ENCODE measurements around the gene PSMA7. TPM values are rescaled to one million over a fixed set of nuclear protein-coding genes. Genes with fewer than 3 reads are reported as not detected.
"Not testable (repeated sequence)": the region's sequence is repeated elsewhere in the genome, so short reads cannot be mapped to it uniquely, and the experiment has no call there.

The PSMA7 gene
- total RNA-seq, 2 donors from 2014 or later, result 174 to 210 TPM

GRCh38 chr20:62115800-62116407 lies 27.3 kb downstream of the PSMA7 start:
- DNase-seq; intact Hi-C loops (cut with DNase I): not testable (repeated sequence)

GRCh38 chr20:62114894-62115293 lies 28.3 kb downstream of the PSMA7 start:
- no peak for ATAC-seq
- intact Hi-C loops (cut with DNase I), result no loop called here
- no peak for DNase-seq

More at GRCh38 chr20:62115800-62116407, 27.3 kb downstream of the PSMA7 start:
- ATAC-seq, result not testable (repeated sequence)

GRCh38 chr20:62112368-62112767 lies 30.8 kb downstream of the PSMA7 start:
- intact Hi-C loops (cut with DNase I), result no loop called here
- no peak for ATAC-seq
- no peak for DNase-seq

- intact Hi-C loops (cut with DNase I), result no loop called here
- ATAC-seq (no peak), DNase-seq (no peak)
Measured at GRCh38 chr20:62111148-62111547, 32.0 kb downstream of the PSMA7 start.

GRCh38 chr20:62105592-62105991 lies 37.6 kb downstream of the PSMA7 start:
- ATAC-seq (no peak), DNase-seq (no peak)
- intact Hi-C loops (cut with DNase I), result no loop called here

GRCh38 chr20:62104791-62105345 lies 38.3 kb downstream of the PSMA7 start:
- ATAC-seq (peak in 1 of 2 donors; percentile 22), DNase-seq (no peak)
- intact Hi-C loops (cut with DNase I), result no loop called here

GRCh38 chr20:62104234-62104789 lies 38.9 kb downstream of the PSMA7 start:
- DNase-seq (no peak), ATAC-seq (no peak)
- intact Hi-C loops (cut with DNase I), result no loop called here

GRCh38 chr20:62103508-62104233 lies 39.5 kb downstream of the PSMA7 start:
- intact Hi-C loops (cut with DNase I), result no loop called here
- DNase-seq (no peak), ATAC-seq (no peak)

- intact Hi-C loops (cut with DNase I), result no loop called here
- ATAC-seq (no peak), DNase-seq (no peak)
Measured at GRCh38 chr20:62101078-62101477, 42.1 kb downstream of the PSMA7 start.

GRCh38 chr20:62097881-62098407 lies 45.2 kb downstream of the PSMA7 start:
- no peak for ATAC-seq
- intact Hi-C loops (cut with DNase I), result no loop called here
- DNase-seq, result no peak

- ATAC-seq (no peak), DNase-seq (no peak)
- intact Hi-C loops (cut with DNase I), result no loop called here
Measured at GRCh38 chr20:62096421-62097380, 46.5 kb downstream of the PSMA7 start.

GRCh38 chr20:62089393-62089792 lies 53.8 kb downstream of the PSMA7 start:
- intact Hi-C loops (cut with DNase I), result no loop called here
- ATAC-seq (peak in 1 of 2 donors; percentile 44), DNase-seq (no peak)

GRCh38 chr20:62088258-62089127 lies 54.7 kb downstream of the PSMA7 start:
- ATAC-seq, result peak in 1 of 2 donors; percentile 56
- intact Hi-C loops (cut with DNase I), result no loop called here
- DNase-seq, result no peak

- ATAC-seq, result no peak
- DNase-seq, result no peak
- intact Hi-C loops (cut with DNase I), result no loop called here
Measured at GRCh38 chr20:62087632-62088031, 55.6 kb downstream of the PSMA7 start.

- intact Hi-C loops (cut with DNase I), result no loop called here
- ATAC-seq (no peak), DNase-seq (no peak)
Measured at GRCh38 chr20:62087227-62087626, 56.0 kb downstream of the PSMA7 start.

Measured in left cardiac atrium (tissue), 4 donors.